Choroid plexus epithelial cell (primary cell): ENCODE data around the gene SCYGR6.

Experiments
- DNase-seq: peaks from one replicate; pipeline ENCODE4 v3.0.0-alpha.2; 2010; ENCODE audit warnings: low read depth
- H3K4me3 ChIP-seq: 2 replicates; pipeline ENCODE4 v1.5.1; 2011; ENCODE audit warnings: low read depth, mild to moderate bottlenecking, control low read depth, low read length, moderate library complexity
- CTCF ChIP-seq: conservative IDR thresholded peaks from 2 replicates; pipeline ENCODE4 v1.5.1; 2011; ENCODE audit warnings: low read depth, mild to moderate bottlenecking, control low read depth, inconsistent platforms, low read length, moderate library complexity

Gene SCYGR6

DNA sequence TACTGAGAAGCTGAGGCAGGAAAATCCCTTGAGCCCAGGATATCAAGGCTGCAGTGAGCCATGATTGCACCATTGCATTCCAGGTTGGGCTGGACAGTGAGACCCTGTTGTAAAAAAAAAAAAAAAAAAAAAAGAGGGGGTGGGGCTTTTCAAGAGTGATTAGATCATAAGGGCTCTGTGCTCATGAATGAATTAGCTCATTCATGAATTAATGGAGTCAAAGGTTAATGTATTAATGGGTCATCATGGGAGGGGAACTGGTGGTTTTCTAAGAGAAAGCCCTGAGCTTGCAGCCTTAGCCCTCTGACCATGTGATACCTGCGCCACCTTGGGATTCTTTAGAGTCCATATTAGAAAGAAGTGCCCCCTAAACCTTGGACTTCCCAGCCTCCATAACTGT is 11.3 kb downstream of the SCYGR6 start:
- TF ChIP-seq CTCF: no peak
- no peak overlapping the region for H3K4me3 ChIP-seq
- no peak for DNase-seq

- no peak overlapping the region for H3K4me3 ChIP-seq
- no peak for TF ChIP-seq CTCF
- no peak for DNase-seq
Observed at GRCh38 chr2:227710986-227711385, 13.6 kb downstream of the SCYGR6 start.

- no peak for TF ChIP-seq CTCF
- H3K4me3 ChIP-seq: no peak overlapping the region
- no peak for DNase-seq
Observed at GRCh38 chr2:227707390-227707789, 17.2 kb downstream of the SCYGR6 start.

DNA sequence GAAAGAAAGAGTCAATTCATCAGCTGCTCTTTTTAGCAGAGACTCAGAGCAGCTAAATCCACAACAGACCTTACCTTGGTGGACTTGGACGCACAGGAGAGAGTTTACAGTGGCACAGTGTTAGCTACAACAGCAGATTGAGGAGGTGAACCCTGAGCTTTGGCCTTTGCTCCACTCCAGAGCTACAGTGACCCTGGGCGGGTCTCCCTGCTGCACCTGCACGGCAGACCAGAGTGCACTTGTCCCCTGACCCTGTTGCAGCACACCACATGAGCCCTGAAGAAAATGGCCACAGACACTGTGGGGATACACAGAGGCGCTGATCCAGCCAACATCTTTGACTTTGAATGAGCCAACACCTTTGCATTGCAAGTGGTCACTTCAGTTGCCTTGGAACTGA is 17.7 kb downstream of the SCYGR6 start:
- TF ChIP-seq CTCF: no peak
- no peak for DNase-seq

DNA sequence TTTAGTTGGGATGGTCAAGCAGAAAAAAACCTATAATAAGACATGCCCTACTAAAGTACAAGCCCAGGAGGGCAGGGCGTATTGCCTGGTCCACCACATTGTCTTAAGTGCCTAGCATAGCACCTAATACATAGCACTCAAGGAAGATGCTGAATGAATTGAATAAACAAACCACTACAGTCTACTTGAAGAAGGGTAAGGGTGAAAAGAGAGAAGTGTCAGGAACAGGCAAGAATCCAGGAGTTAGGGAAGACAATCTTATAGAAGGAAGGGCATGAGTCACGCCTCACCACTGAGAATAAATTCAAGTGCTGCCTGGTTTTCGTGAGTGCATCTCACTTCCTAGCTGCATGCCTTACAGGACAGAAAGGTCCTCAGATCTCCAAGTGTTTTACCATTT is 20.6 kb downstream of the SCYGR6 start:
- H3K4me3 ChIP-seq: no peak overlapping the region
- TF ChIP-seq CTCF: no peak
- peak; percentile 34 for DNase-seq

More for the DNA sequence above, 17.7 kb downstream of the SCYGR6 start:
- H3K4me3 ChIP-seq: no peak overlapping the region

DNA sequence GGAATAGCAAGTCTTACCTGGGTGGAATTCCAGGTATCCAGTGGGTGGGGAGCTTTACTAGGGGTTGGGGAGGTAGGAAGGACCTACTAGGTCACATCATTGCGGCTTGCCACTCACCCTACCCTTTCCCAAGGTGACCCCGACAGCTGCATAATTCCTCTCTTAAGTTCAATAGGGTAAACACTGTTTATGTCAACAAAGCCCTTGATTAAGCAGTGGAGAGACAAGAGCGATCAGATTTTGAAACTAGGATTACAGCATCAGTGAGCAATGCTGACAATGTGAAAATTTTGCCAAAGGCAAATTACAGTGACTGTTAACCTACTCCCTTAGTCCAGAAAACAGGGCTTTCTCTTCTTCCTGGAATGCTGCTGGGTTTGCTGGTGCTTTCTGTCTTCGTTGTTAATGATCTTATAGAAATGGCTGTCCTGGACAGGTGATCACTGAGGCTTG is 21.3 kb downstream of the SCYGR6 start:
- H3K4me3 ChIP-seq: no peak overlapping the region
- no peak for TF ChIP-seq CTCF
- DNase-seq: peak; percentile 56

- H3K4me3 ChIP-seq: no peak overlapping the region
- DNase-seq: no peak
- no peak for TF ChIP-seq CTCF
Observed at GRCh38 chr2:227701556-227701955, 23.0 kb downstream of the SCYGR6 start.
